ENCODE data around the gene WFIKKN2. TPM values are rescaled to one million over a fixed set of nuclear protein-coding genes. Genes with fewer than 3 reads are reported as not detected.

WFIKKN2 gene
- total and polyA plus RNA-seq, 2 of the 8 experiments (the other 6 are each of a cell fraction or from before 2014, with no cell fraction given) = 0.07 to 0.30 TPM

DNA sequence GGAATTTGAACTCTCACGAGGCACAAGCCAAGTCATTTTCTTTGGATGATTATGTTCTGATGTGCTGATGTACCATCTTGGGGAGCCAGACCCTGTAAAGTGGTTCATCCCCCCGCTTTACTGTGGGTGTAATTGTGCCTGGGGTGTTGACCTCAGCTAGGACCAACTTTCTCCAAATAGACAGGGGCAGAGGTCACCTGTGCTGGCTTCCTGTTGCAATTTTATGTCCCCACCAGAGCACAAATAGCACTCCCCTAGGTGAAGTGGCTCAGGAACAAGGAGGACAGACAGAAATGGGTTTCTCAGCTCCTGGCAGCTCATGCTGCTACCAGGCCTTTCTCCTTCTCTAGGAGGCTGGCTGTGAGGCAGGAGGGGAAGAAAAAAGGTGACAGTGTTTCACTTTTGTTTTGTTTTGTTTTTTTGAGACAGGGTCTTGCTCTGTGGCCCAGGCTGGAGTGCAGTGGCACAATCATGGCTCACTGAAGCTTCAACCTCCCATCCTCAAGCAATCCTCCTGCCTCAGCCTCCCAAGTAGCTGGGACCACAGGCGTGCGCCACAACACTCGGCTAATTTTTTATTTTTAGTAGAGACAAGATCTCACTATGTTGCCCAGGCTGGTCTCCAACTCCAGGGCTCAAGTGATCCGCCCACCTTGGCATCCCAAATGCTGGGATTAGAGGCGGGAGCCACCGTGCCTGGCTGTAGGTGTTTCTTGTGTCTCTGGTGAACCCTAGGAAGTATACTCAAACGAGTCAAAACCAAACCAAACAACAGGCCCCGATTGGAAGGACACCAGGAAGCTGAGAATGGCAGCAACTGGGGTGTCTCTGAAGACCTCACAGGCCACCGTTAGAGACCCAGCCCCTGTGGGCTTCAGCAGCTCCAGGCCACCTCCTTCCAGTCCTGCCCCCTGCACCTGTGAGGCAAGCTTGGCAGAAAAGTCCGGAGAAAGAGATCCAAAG lies 32.5 kb upstream of the WFIKKN2 start (continued):
- TF ChIP-seq SP4 (IDR thresholded peaks at IDR 0.05; ENCODE audit: low read length) = no peak
- no peak for TF ChIP-seq YY1 (IDR thresholded peaks at IDR 0.05; ENCODE audit: low read depth, low read length)

Measured in H1 (cell line).